GM21723 (cell line): ENCODE measurements around the gene BCAT1.
"Not testable (repeated sequence)": the region's sequence is repeated elsewhere in the genome, so short reads cannot be mapped to it uniquely, and the experiment has no call there.

Source experiments
- ATAC-seq: cut with Tn5 transposase; IDR thresholded peaks from one replicate; pipeline ENCODE4 v1.9.1; 2021; ENCODE audit warnings: mild to moderate bottlenecking, moderate library complexity; ENCODE audit not compliant: unreplicated experiment

BCAT1 gene

GRCh38 chr12:24822121-24822899 lies 126.6 kb downstream of the BCAT1 start:
- ATAC-seq = peak; percentile 75

GRCh38 chr12:24821691-24822090 lies 127.2 kb downstream of the BCAT1 start:
- peak; percentile 46 for ATAC-seq

- ATAC-seq = no peak
Observed at GRCh38 chr12:24820872-24821271, 128.0 kb downstream of the BCAT1 start.

- no peak for ATAC-seq
Observed at GRCh38 chr12:24818351-24818750, 130.6 kb downstream of the BCAT1 start.

- ATAC-seq = peak; percentile 49
Observed at GRCh38 chr12:24815114-24815423, 133.8 kb downstream of the BCAT1 start.

GRCh38 chr12:24814379-24815113 lies 134.4 kb downstream of the BCAT1 start:
- ATAC-seq = peak; percentile 90

- ATAC-seq = no peak
Observed at GRCh38 chr12:24810378-24810777, 138.5 kb downstream of the BCAT1 start.

- ATAC-seq = not testable (repeated sequence)
Observed at GRCh38 chr12:24809306-24809705, 139.6 kb downstream of the BCAT1 start.

- ATAC-seq = no peak
Observed at GRCh38 chr12:24808651-24809050, 140.2 kb downstream of the BCAT1 start.

GRCh38 chr12:24806386-24806785 lies 142.5 kb downstream of the BCAT1 start:
- ATAC-seq = no peak

- ATAC-seq = no peak
Observed at GRCh38 chr12:24803430-24804245, 145.3 kb downstream of the BCAT1 start.

- ATAC-seq = peak; percentile 91
Observed at GRCh38 chr12:24798335-24798734, 150.6 kb downstream of the BCAT1 start.

GRCh38 chr12:24797901-24798300 lies 151.0 kb downstream of the BCAT1 start:
- no peak for ATAC-seq

GRCh38 chr12:24796876-24797275 lies 152.0 kb downstream of the BCAT1 start:
- ATAC-seq = no peak

- ATAC-seq = peak; percentile 46
Observed at GRCh38 chr12:24795699-24796347, 153.1 kb downstream of the BCAT1 start.

GRCh38 chr12:24791622-24792021 lies 157.3 kb downstream of the BCAT1 start:
- no peak for ATAC-seq

- no peak for ATAC-seq
Observed at GRCh38 chr12:24788886-24789285, 160.0 kb downstream of the BCAT1 start.

- ATAC-seq = no peak
Observed at GRCh38 chr12:24780697-24781368, 168.1 kb downstream of the BCAT1 start.

GRCh38 chr12:24778486-24779304 lies 170.2 kb downstream of the BCAT1 start:
- ATAC-seq = peak; percentile 74

- no peak for ATAC-seq
Observed at GRCh38 chr12:24777359-24777758, 171.5 kb downstream of the BCAT1 start.
